ENCODE data around the gene ZC3H7B.

Gene ZC3H7B

DNA sequence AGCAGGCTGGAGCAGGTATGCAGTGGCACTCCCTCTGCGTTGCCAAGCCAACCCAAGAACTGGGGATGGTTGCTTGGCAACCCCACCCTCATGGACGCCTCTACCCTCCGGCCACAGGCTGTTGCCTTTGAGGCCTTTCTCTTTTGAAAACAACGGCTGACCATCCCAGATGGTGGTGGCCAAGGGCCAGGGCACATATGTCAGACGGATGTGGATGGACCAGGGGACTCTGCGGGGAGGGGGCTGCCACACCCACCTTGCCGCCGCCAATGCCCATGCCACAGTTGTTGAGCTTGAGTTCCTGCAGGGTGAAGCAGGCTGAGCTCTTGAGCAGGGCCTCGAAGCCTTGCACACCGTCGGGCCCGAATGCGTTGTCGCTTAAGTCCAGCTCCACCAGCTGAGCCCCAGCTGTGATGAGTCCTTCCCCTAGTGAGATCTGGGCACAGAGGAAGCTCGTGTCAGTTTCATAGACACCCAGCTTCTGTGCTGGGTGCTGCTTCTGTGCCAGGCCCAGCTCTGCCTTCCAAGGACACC, 36.9 kb upstream of the ZC3H7B start:
- Histone ChIP-seq H3K27ac (ENCODE audit: low read depth, low read length) (no peak overlapping the region), H3K4me3 (ENCODE audit: low read length) (no peak overlapping the region), H3K36me3 (ENCODE audit: insufficient read depth, low read length) (peaks cover 93% of the 10 kb centered on the region), H3K9ac (ENCODE audit: low read depth, low read length) (no peak overlapping the region), H3K9me3 (ENCODE audit: insufficient read depth, low read depth, low read length) (no peaks in the 10 kb centered on the region), H3K4me1 (ENCODE audit: insufficient read depth, low read length) (no peaks in the 10 kb centered on the region), H3K27me3 (ENCODE audit: insufficient read depth, low read length) (no peaks in the 10 kb centered on the region)
- 96% methylated on average over 15 of the region's 15 CpGs for WGBS

- no peaks in the 10 kb centered on the region for H3K4me1 ChIP-seq (ENCODE audit: insufficient read depth, low read length)
- no peak overlapping the region for H3K9ac ChIP-seq (ENCODE audit: low read depth, low read length)
- H3K9me3 ChIP-seq (ENCODE audit: insufficient read depth, low read depth, low read length): no peaks in the 10 kb centered on the region
- 96% methylated on average over 16 of the region's 16 CpGs for WGBS
- H3K36me3 ChIP-seq (ENCODE audit: insufficient read depth, low read length): peaks cover 86% of the 10 kb centered on the region
- H3K27me3 ChIP-seq (ENCODE audit: insufficient read depth, low read length): no peaks in the 10 kb centered on the region
- no peak overlapping the region for H3K4me3 ChIP-seq (ENCODE audit: low read length)
- H3K27ac ChIP-seq (ENCODE audit: low read depth, low read length): no peak overlapping the region
Measured at GRCh38 chr22:41267958-41268357, 33.4 kb upstream of the ZC3H7B start.

DNA sequence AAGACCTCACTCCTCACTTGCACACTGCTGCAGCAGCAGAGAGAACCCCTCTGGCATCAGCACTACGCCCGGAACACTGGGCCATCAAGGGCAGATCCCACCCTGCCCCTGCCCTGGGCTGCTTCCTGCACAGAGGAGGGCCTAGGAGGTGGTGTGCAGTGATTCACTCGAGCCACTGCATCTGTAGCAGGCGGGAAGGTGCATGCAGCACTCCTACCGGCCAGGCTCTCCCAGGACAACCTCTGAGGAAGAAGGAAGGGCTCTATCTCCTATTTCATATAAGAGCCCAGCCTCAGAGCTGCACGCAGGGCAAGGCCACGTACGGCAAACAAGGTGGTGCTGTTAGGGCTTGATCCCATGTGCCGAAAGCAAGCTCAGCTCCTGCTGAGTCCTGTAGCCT, 29.5 kb upstream of the ZC3H7B start:
- no peaks in the 10 kb centered on the region for H3K9me3 ChIP-seq (ENCODE audit: insufficient read depth, low read depth, low read length)
- WGBS: 95% methylated on average over 9 of the region's 9 CpGs
- H3K36me3 ChIP-seq (ENCODE audit: insufficient read depth, low read length): peaks cover 87% of the 10 kb centered on the region

DNA sequence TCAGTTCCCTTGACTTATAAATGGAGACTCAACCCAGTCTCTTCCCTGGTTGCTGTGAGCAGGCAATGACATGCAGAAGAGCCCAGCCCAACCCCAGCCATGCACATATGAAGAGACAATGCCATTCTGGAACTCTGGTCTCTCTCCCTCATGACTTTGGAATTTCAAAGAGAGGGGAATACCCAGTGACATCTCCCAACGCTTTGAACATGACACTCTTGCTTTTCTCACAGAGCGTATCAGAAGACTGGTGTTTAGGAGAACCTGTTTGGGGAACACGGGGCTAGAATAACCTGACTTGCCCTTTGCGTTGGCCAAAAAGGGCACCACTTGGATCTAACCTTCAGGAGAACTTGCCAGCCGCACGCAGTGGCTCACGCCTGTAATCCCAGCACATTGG, 28.2 kb upstream of the ZC3H7B start:
- Histone ChIP-seq H3K27ac (ENCODE audit: low read depth, low read length) (no peak overlapping the region), H3K36me3 (ENCODE audit: insufficient read depth, low read length) (peaks cover 86% of the 10 kb centered on the region), H3K9ac (ENCODE audit: low read depth, low read length) (no peak overlapping the region), H3K4me1 (ENCODE audit: insufficient read depth, low read length) (no peaks in the 10 kb centered on the region), H3K9me3 (ENCODE audit: insufficient read depth, low read depth, low read length) (no peaks in the 10 kb centered on the region), H3K4me3 (ENCODE audit: low read length) (no peak overlapping the region), H3K27me3 (ENCODE audit: insufficient read depth, low read length) (no peaks in the 10 kb centered on the region)
- WGBS: 96% methylated on average over 7 of the region's 7 CpGs

More for the DNA sequence above, 29.5 kb upstream of the ZC3H7B start:
- Histone ChIP-seq H3K4me3 (ENCODE audit: low read length) (no peak overlapping the region), H3K9ac (ENCODE audit: low read depth, low read length) (no peak overlapping the region), H3K4me1 (ENCODE audit: insufficient read depth, low read length) (no peaks in the 10 kb centered on the region), H3K27ac (ENCODE audit: low read depth, low read length) (no peak overlapping the region), H3K27me3 (ENCODE audit: insufficient read depth, low read length) (no peaks in the 10 kb centered on the region)

DNA sequence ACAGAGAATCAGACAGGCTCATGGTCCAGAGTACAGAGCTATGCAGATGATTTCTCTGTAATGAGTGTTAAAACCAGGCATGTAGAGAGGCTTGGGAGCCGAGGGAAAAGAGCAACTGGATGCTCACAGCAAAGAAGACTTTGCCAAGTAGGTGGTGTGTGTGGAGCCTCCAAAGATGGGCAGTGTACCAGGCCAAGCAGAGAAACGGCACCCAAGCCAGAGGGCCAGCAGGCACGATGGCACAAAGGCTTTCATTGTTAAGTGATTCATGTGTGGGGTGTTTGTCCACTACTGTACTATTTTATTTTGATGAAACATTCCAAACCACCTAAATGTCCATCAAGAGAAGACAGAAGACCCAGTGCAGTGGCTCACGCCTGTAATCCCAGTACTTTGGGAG, 26.5 kb upstream of the ZC3H7B start:
- H3K4me1 ChIP-seq (ENCODE audit: insufficient read depth, low read length): no peaks in the 10 kb centered on the region
- no peak overlapping the region for H3K4me3 ChIP-seq (ENCODE audit: low read length)
- no peaks in the 10 kb centered on the region for H3K27me3 ChIP-seq (ENCODE audit: insufficient read depth, low read length)
- H3K9ac ChIP-seq (ENCODE audit: low read depth, low read length): no peak overlapping the region
- no peak overlapping the region for H3K27ac ChIP-seq (ENCODE audit: low read depth, low read length)
- WGBS: 95% methylated on average over 4 of the region's 4 CpGs
- peaks cover 87% of the 10 kb centered on the region for H3K36me3 ChIP-seq (ENCODE audit: insufficient read depth, low read length)
- H3K9me3 ChIP-seq (ENCODE audit: insufficient read depth, low read depth, low read length): no peaks in the 10 kb centered on the region

GRCh38 chr22:41280065-41280464, 21.3 kb upstream of the ZC3H7B start:
- H3K9me3 ChIP-seq (ENCODE audit: insufficient read depth, low read depth, low read length): no peaks in the 10 kb centered on the region
- no peaks in the 10 kb centered on the region for H3K27me3 ChIP-seq (ENCODE audit: insufficient read depth, low read length)
- no peak overlapping the region for H3K4me3 ChIP-seq (ENCODE audit: low read length)
- H3K9ac ChIP-seq (ENCODE audit: low read depth, low read length): no peak overlapping the region
- no peak overlapping the region for H3K27ac ChIP-seq (ENCODE audit: low read depth, low read length)
- no peaks in the 10 kb centered on the region for H3K4me1 ChIP-seq (ENCODE audit: insufficient read depth, low read length)
- WGBS: 93% methylated on average over 3 of the region's 3 CpGs
- peaks cover 89% of the 10 kb centered on the region for H3K36me3 ChIP-seq (ENCODE audit: insufficient read depth, low read length)

- no peak overlapping the region for H3K27ac ChIP-seq (ENCODE audit: low read depth, low read length)
- no peaks in the 10 kb centered on the region for H3K9me3 ChIP-seq (ENCODE audit: insufficient read depth, low read depth, low read length)
- H3K36me3 ChIP-seq (ENCODE audit: insufficient read depth, low read length): peaks cover 81% of the 10 kb centered on the region
- no peak overlapping the region for H3K9ac ChIP-seq (ENCODE audit: low read depth, low read length)
- no peak overlapping the region for H3K4me3 ChIP-seq (ENCODE audit: low read length)
- H3K4me1 ChIP-seq (ENCODE audit: insufficient read depth, low read length): no peaks in the 10 kb centered on the region
- WGBS: 91% methylated on average over 2 of the region's 2 CpGs
- no peaks in the 10 kb centered on the region for H3K27me3 ChIP-seq (ENCODE audit: insufficient read depth, low read length)
Measured at GRCh38 chr22:41280854-41281253, 20.5 kb upstream of the ZC3H7B start.

- 96% methylated on average over 10 of the region's 10 CpGs for WGBS
- Histone ChIP-seq H3K27ac (ENCODE audit: low read depth, low read length) (no peak overlapping the region), H3K9ac (ENCODE audit: low read depth, low read length) (no peak overlapping the region), H3K4me3 (ENCODE audit: low read length) (peak overlapping the region; percentile 74), H3K9me3 (ENCODE audit: insufficient read depth, low read depth, low read length) (no peaks in the 10 kb centered on the region), H3K27me3 (ENCODE audit: insufficient read depth, low read length) (no peaks in the 10 kb centered on the region), H3K4me1 (ENCODE audit: insufficient read depth, low read length) (peaks cover 19% of the 10 kb centered on the region), H3K36me3 (ENCODE audit: insufficient read depth, low read length) (peaks cover 49% of the 10 kb centered on the region)
Measured at GRCh38 chr22:41284465-41284864, 16.9 kb upstream of the ZC3H7B start.

DNA sequence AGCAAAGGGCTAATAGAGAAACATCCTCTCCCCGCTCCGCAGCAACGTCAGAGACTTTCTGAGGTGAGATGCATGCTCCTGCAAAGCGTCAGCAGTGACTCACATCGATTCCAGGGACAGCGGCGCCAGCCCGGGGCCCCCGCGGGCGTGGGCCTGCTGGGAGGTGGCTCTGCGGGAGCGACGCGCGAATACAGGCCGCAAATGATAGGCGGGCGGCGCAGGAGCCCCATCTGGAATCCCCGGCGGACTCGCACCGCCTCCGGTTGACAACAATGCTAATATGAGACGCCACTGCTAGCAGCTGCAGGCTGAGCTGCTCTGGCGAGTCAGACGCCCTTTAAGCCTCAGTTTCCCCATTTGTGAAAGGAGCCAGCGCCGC, 15.9 kb upstream of the ZC3H7B start:
- Histone ChIP-seq H3K9me3 (ENCODE audit: insufficient read depth, low read depth, low read length) (no peaks in the 10 kb centered on the region), H3K36me3 (ENCODE audit: insufficient read depth, low read length) (peaks cover 39% of the 10 kb centered on the region), H3K27ac (ENCODE audit: low read depth, low read length) (peak overlapping the region; percentile 89), H3K27me3 (ENCODE audit: insufficient read depth, low read length) (no peaks in the 10 kb centered on the region), H3K9ac (ENCODE audit: low read depth, low read length) (peak overlapping the region; percentile 83), H3K4me1 (ENCODE audit: insufficient read depth, low read length) (peaks cover 21% of the 10 kb centered on the region), H3K4me3 (ENCODE audit: low read length) (peak overlapping the region; percentile 74)
- WGBS: under 1% methylated on average over 30 of the region's 30 CpGs

DNA sequence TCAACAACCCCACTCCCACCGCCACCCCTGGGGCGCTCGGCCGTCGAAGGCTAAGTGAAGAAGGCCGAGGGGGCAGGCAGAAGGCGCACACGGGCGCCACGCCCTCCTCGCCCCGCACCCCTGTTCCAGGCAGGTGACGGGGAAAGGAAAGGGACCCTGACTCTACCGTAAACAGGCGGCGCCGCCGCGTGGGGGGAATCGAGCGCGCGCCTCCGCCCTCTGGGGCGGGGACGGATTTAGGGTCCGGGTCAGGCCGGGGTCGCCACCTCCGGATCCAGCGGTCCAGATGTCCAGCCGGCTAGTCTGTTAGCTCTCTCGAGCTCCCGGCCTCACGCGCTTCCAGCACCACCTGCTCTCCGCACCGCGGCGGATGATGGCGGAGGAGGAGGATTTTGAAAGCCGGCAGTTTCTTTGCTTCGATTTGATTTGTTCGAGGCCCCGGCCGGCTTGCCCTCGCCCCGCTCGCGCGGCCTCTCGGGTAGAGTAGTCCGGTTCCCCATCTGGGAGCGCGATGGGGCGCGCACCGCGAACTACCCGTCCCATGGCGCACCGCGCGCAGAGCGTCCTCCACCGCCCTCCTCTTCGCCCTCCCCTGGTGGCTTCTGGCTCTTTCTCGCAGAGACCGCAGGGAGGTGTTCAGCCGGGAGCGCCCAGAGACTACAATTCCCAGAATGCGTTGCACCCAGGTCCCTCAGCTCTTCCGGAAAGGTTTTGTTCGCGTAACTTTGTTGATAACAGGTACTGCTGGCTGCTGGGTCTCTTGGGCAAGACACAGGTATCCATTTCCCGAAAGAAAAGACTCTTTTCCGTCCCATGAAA, 15.3 kb upstream of the ZC3H7B start, which contains the start of gene RANGAP1:
RANGAP1 (minus strand) TSS at position 368 of the 819 bp plus-strand sequence. CDS start 5,143 bp downstream, outside the sequence.
- Histone ChIP-seq H3K36me3 (ENCODE audit: insufficient read depth, low read length) (peaks cover 33% of the 10 kb centered on the region), H3K4me3 (ENCODE audit: low read length) (peak within 1 kb of the TSS; percentile 74), H3K27me3 (ENCODE audit: insufficient read depth, low read length) (no peaks in the 10 kb centered on the region), H3K4me1 (ENCODE audit: insufficient read depth, low read length) (peaks cover 27% of the 10 kb centered on the region), H3K9me3 (ENCODE audit: insufficient read depth, low read depth, low read length) (no peaks in the 10 kb centered on the region), H3K9ac (ENCODE audit: low read depth, low read length) (peak within 1 kb of the TSS; percentile 83), H3K27ac (ENCODE audit: low read depth, low read length) (peak within 1 kb of the TSS; percentile 89)
- under 1% methylated on average over 76 of the region's 77 CpGs for WGBS

GRCh38 chr22:41286639-41287091, 14.7 kb upstream of the ZC3H7B start:
- Histone ChIP-seq H3K27me3 (ENCODE audit: insufficient read depth, low read length) (no peaks in the 10 kb centered on the region), H3K9ac (ENCODE audit: low read depth, low read length) (peak overlapping the region; percentile 40), H3K36me3 (ENCODE audit: insufficient read depth, low read length) (peaks cover 27% of the 10 kb centered on the region), H3K4me3 (ENCODE audit: low read length) (peak overlapping the region; percentile 60), H3K4me1 (ENCODE audit: insufficient read depth, low read length) (peaks cover 28% of the 10 kb centered on the region), H3K9me3 (ENCODE audit: insufficient read depth, low read depth, low read length) (no peaks in the 10 kb centered on the region), H3K27ac (ENCODE audit: low read depth, low read length) (peak overlapping the region; percentile 46; the same call in 1 of the 2 replicates)
- 43% methylated on average over 14 of the region's 15 CpGs for WGBS
